Right atrium auricular region (tissue), 2 donors: ENCODE results near the gene AVL9. TPM values are rescaled to one million over a fixed set of nuclear protein-coding genes. Genes with fewer than 3 reads are reported as not detected.
"Not testable (repeated sequence)": the region's sequence is repeated elsewhere in the genome, so short reads cannot be mapped to it uniquely, and the experiment has no call there.

Experiments used
- DNase-seq: peaks from one replicate; pipeline ENCODE4 v3.0.0-alpha.2; 2019; ENCODE audit warnings: low spot score
- H3K27ac ChIP-seq, 2 donors: fragments of 200-600 bp; sonication (generic); 1 replicate in 1 of 2; 2 replicates in 1 of 2; pipeline ENCODE4 v1.5.1; 2016 to 2019
- H3K27me3 ChIP-seq, 2 donors: fragments of 200-600 bp; sonication (generic); one replicate each; pipeline versions ENCODE4 v1.5.1 to v1.6.0; 2017 to 2019
- H3K36me3 ChIP-seq: fragments of 200-600 bp; sonication (generic); one replicate; pipeline ENCODE4 v1.5.1; 2016
- H3K4me1 ChIP-seq, 2 donors: fragments of 200-600 bp; sonication (generic); one replicate each; pipeline versions ENCODE4 v1.5.1 to v1.6.0; 2017 to 2019
- H3K4me3 ChIP-seq, 2 donors: fragments of 200-600 bp; sonication (generic); 1 replicate in 1 of 2; 2 replicates in 1 of 2; pipeline ENCODE4 v1.5.1; 2017 to 2019; ENCODE audit warnings: mild to moderate bottlenecking in 1 of 2, moderate library complexity in 1 of 2
- H3K9me3 ChIP-seq, 2 donors: fragments of 200-600 bp; sonication (generic); one replicate each; pipeline ENCODE4 v1.5.1; 2019
- CTCF ChIP-seq, 2 donors: fragments of 200-600 bp; sonication (generic); IDR thresholded peaks; one replicate each; pipeline ENCODE4 v1.5.1; 2019; ENCODE audit warnings: antibody characterized with exemption in 2 of 2
- total RNA-seq, 2 donors: library from RNA; depleted of rRNA; stranded (reverse); fragments of >200 nt; gene quantifications; one replicate each; pipeline ENCODE4 v1.1.0, GENCODE V29; 2016

Gene AVL9
- total RNA-seq, 2 donors from 2014 or later: 10.1 to 14.3 TPM

- peaks cover 6% of the 10 kb centered on the region for H3K36me3 ChIP-seq
- no peak overlapping the region for H3K27ac ChIP-seq
- no peak for TF ChIP-seq CTCF (IDR thresholded peaks at IDR 0.05)
- H3K4me1 ChIP-seq: no peaks in the 10 kb centered on the region
- no peaks in the 10 kb centered on the region for H3K9me3 ChIP-seq
- H3K27me3 ChIP-seq: no peaks in the 10 kb centered on the region
- no peak for DNase-seq
- H3K4me3 ChIP-seq: no peak overlapping the region
Measured at GRCh38 chr7:32594965-32595490, 99.7 kb downstream of the AVL9 start.

GRCh38 chr7:32601196-32601595, 105.9 kb downstream of the AVL9 start:
- H3K27ac ChIP-seq, H3K4me3 ChIP-seq, DNase-seq, H3K4me1 ChIP-seq, H3K36me3 ChIP-seq, H3K9me3 ChIP-seq, H3K27me3 ChIP-seq: not testable (repeated sequence)

GRCh38 chr7:32602470-32602869, 107.2 kb downstream of the AVL9 start:
- no peaks in the 10 kb centered on the region for H3K9me3 ChIP-seq
- no peaks in the 10 kb centered on the region for H3K4me1 ChIP-seq
- H3K4me3 ChIP-seq: no peak overlapping the region
- H3K27ac ChIP-seq: no peak overlapping the region
- no peaks in the 10 kb centered on the region for H3K27me3 ChIP-seq
- DNase-seq: no peak
- no peaks in the 10 kb centered on the region for H3K36me3 ChIP-seq
- no peak for TF ChIP-seq CTCF (IDR thresholded peaks at IDR 0.05)

GRCh38 chr7:32603492-32603891, 108.2 kb downstream of the AVL9 start:
- H3K36me3 ChIP-seq, H3K4me3 ChIP-seq, H3K27me3 ChIP-seq, H3K4me1 ChIP-seq, H3K27ac ChIP-seq, DNase-seq, H3K9me3 ChIP-seq: not testable (repeated sequence)

GRCh38 chr7:32604047-32604446, 108.8 kb downstream of the AVL9 start:
- not testable (repeated sequence) for H3K4me1 ChIP-seq, H3K27me3 ChIP-seq, H3K36me3 ChIP-seq, DNase-seq, H3K27ac ChIP-seq, H3K4me3 ChIP-seq, H3K9me3 ChIP-seq

GRCh38 chr7:32605032-32605431, 109.7 kb downstream of the AVL9 start:
- no peaks in the 10 kb centered on the region for H3K9me3 ChIP-seq
- TF ChIP-seq CTCF (IDR thresholded peaks at IDR 0.05): no peak
- H3K27me3 ChIP-seq: no peaks in the 10 kb centered on the region
- no peaks in the 10 kb centered on the region for H3K36me3 ChIP-seq
- H3K4me3 ChIP-seq: no peak overlapping the region
- no peak for DNase-seq
- H3K27ac ChIP-seq: no peak overlapping the region
- H3K4me1 ChIP-seq: no peaks in the 10 kb centered on the region

- H3K9me3 ChIP-seq: no peaks in the 10 kb centered on the region
- H3K27ac ChIP-seq: no peak overlapping the region
- peaks cover 0 to 9% of the 10 kb centered on the region in 2 donors for H3K4me1 ChIP-seq
- DNase-seq: no peak
- no peaks in the 10 kb centered on the region for H3K36me3 ChIP-seq
- TF ChIP-seq CTCF (IDR thresholded peaks at IDR 0.05): no peak
- no peaks in the 10 kb centered on the region for H3K27me3 ChIP-seq
- no peak overlapping the region for H3K4me3 ChIP-seq
Measured at GRCh38 chr7:32609463-32609862, 114.2 kb downstream of the AVL9 start.
